SK-N-SH (cell line): ENCODE results near the gene TBXA2R.

Source experiments
- EP300 ChIP-seq, 2 experiments: IDR thresholded peaks; 2 replicates each; pipeline versions ENCODE4 v1.4.0 to v1.6.1; 2012; ENCODE audit warnings: borderline replicate concordance in 1 of 2, low read depth in 1 of 2, low read length in 1 of 2
- REST ChIP-seq: IDR thresholded peaks from 2 replicates; pipeline ENCODE4 v1.6.1; 2012; ENCODE audit warnings: mild to moderate bottlenecking, low read depth, low read length, moderate library complexity

GRCh38 chr19:3575260-3575741, 31.4 kb downstream of the TBXA2R start:
- TF ChIP-seq EP300 (IDR thresholded peaks at IDR 0.05; ENCODE audit: borderline replicate concordance in 1 of 2, low read depth in 1 of 2, low read length in 1 of 2), result no peak
- TF ChIP-seq REST, result no peak
